ENCODE measurements around the gene ALDOB.

- TF ChIP-seq CTCF (IDR thresholded peaks at IDR 0.05) (no peak), POLR2A (IDR thresholded peaks at IDR 0.05) (no peak)
Observed at GRCh38 chr9:101457003-101457402, 21.4 kb upstream of the ALDOB start.
